HEK293 (cell line): Measurements from ENCODE around the gene AQP6.
A peak's percentile ranks its signal among the peaks of the same experiment; 100 is the strongest.

Experiments
- GLI4 ChIP-seq: fragments of 450-650 bp; formaldehyde crosslinking; IDR thresholded peaks from 2 replicates; pipeline ENCODE4 v1.5.1; 2016; ENCODE audit warnings: missing biosample characterization, missing genetic modification characterization
- KLF1 ChIP-seq: fragments of 450-650 bp; formaldehyde crosslinking; IDR thresholded peaks from 2 replicates; pipeline ENCODE4 v1.5.1; 2016; ENCODE audit warnings: missing biosample characterization, missing genetic modification characterization
- KLF10 ChIP-seq: fragments of 450-650 bp; IDR thresholded peaks from 2 replicates; pipeline ENCODE4 v1.5.1; 2018; ENCODE audit warnings: missing biosample characterization, mild to moderate bottlenecking, missing genetic modification characterization
- OSR2 ChIP-seq: fragments of 450-650 bp; formaldehyde crosslinking; IDR thresholded peaks from 2 replicates; pipeline ENCODE4 v1.5.1; 2016; ENCODE audit warnings: missing biosample characterization, missing genetic modification characterization
- REPIN1 ChIP-seq: fragments of 450-650 bp; formaldehyde crosslinking; IDR thresholded peaks from 2 replicates; pipeline ENCODE4 v1.5.1; 2017; ENCODE audit warnings: missing biosample characterization, missing genetic modification characterization, low read depth
- TRIM28 ChIP-seq: IDR thresholded peaks from 2 replicates; pipeline ENCODE4 v1.6.1; 2011; ENCODE audit warnings: low read length, control low read depth, borderline replicate concordance
- ZBTB1 ChIP-seq: fragments of 450-650 bp; formaldehyde crosslinking; IDR thresholded peaks from 2 replicates; pipeline ENCODE4 v1.5.1; 2016; ENCODE audit warnings: missing biosample characterization, missing genetic modification characterization
- ZNF10 ChIP-seq: fragments of 450-650 bp; formaldehyde crosslinking; IDR thresholded peaks from 2 replicates; pipeline ENCODE4 v1.5.1; 2017; ENCODE audit warnings: missing biosample characterization, missing genetic modification characterization
- ZNF112 ChIP-seq: fragments of 450-650 bp; formaldehyde crosslinking; IDR thresholded peaks from 2 replicates; pipeline ENCODE4 v1.5.0; 2017; ENCODE audit warnings: missing biosample characterization, missing genetic modification characterization
- ZNF138 ChIP-seq: fragments of 450-650 bp; formaldehyde crosslinking; IDR thresholded peaks from 2 replicates; pipeline ENCODE4 v1.5.1; 2016; ENCODE audit warnings: missing biosample characterization, missing genetic modification characterization, borderline replicate concordance
- ZNF157 ChIP-seq: fragments of 450-650 bp; formaldehyde crosslinking; IDR thresholded peaks from 2 replicates; pipeline ENCODE4 v1.5.1; 2016; ENCODE audit warnings: missing biosample characterization, missing genetic modification characterization
- ZNF19 ChIP-seq: fragments of 450-650 bp; formaldehyde crosslinking; IDR thresholded peaks from 2 replicates; pipeline ENCODE4; 2016; ENCODE audit warnings: missing biosample characterization, missing genetic modification characterization, low read depth
- ZNF211 ChIP-seq: fragments of 450-650 bp; formaldehyde crosslinking; IDR thresholded peaks from 2 replicates; pipeline ENCODE4 v1.5.1; 2016; ENCODE audit warnings: low read depth, missing biosample characterization, missing genetic modification characterization
- ZNF221 ChIP-seq: fragments of 450-650 bp; formaldehyde crosslinking; IDR thresholded peaks from 2 replicates; pipeline ENCODE4 v1.5.1; 2017; ENCODE audit warnings: missing biosample characterization, missing genetic modification characterization, borderline replicate concordance
- ZNF266 ChIP-seq: fragments of 450-650 bp; formaldehyde crosslinking; IDR thresholded peaks from 2 replicates; pipeline ENCODE4 v1.5.1; 2016; ENCODE audit warnings: missing biosample characterization, missing genetic modification characterization, low read depth
- ZNF350 ChIP-seq: fragments of 450-650 bp; formaldehyde crosslinking; IDR thresholded peaks from 2 replicates; pipeline ENCODE4 v1.5.0; 2017; ENCODE audit warnings: missing biosample characterization, mild to moderate bottlenecking, missing genetic modification characterization
- ZNF426 ChIP-seq: fragments of 450-650 bp; formaldehyde crosslinking; IDR thresholded peaks from 2 replicates; pipeline ENCODE4 v1.5.1; 2017; ENCODE audit warnings: missing biosample characterization, missing genetic modification characterization, mild to moderate bottlenecking, inconsistent platforms, moderate library complexity
- ZNF585B ChIP-seq: fragments of 450-650 bp; formaldehyde crosslinking; IDR thresholded peaks from 2 replicates; pipeline ENCODE4 v1.5.1; 2016; ENCODE audit warnings: missing biosample characterization, missing genetic modification characterization
- ZNF621 ChIP-seq: fragments of 450-650 bp; formaldehyde crosslinking; IDR thresholded peaks from 2 replicates; pipeline ENCODE4 v1.5.1; 2017; ENCODE audit warnings: missing biosample characterization, missing genetic modification characterization
- ZNF837 ChIP-seq: fragments of 450-650 bp; formaldehyde crosslinking; IDR thresholded peaks from 2 replicates; pipeline ENCODE4 v1.5.1; 2016; ENCODE audit warnings: missing biosample characterization, missing genetic modification characterization
- ZNF843 ChIP-seq: fragments of 450-650 bp; formaldehyde crosslinking; IDR thresholded peaks from 2 replicates; pipeline ENCODE4 v1.5.1; 2016; ENCODE audit warnings: missing biosample characterization, missing genetic modification characterization
- ZXDB ChIP-seq: fragments of 450-650 bp; formaldehyde crosslinking; IDR thresholded peaks from 2 replicates; pipeline ENCODE4 v1.5.1; 2016; ENCODE audit warnings: missing biosample characterization, missing genetic modification characterization
- TF ChIP-seq, protein P1 (sequence below): fragments of 450-650 bp; formaldehyde crosslinking; IDR thresholded peaks from 2 replicates; pipeline ENCODE4 v1.5.1; 2016; ENCODE audit warnings: missing biosample characterization, missing genetic modification characterization
- TF ChIP-seq, protein P2 (sequence below): fragments of 450-650 bp; IDR thresholded peaks from 2 replicates; pipeline ENCODE4 v1.5.1; 2018; ENCODE audit warnings: missing biosample characterization, missing genetic modification characterization
- TF ChIP-seq, protein P3 (sequence below): fragments of 450-650 bp; formaldehyde crosslinking; IDR thresholded peaks from 2 replicates; pipeline ENCODE4 v1.5.1; 2016; ENCODE audit warnings: missing biosample characterization, missing genetic modification characterization
- TF ChIP-seq, protein P4 (sequence below): fragments of 450-650 bp; IDR thresholded peaks from 2 replicates; pipeline ENCODE4 v1.5.1; 2018; ENCODE audit warnings: missing biosample characterization, mild to moderate bottlenecking, missing genetic modification characterization
- TF ChIP-seq, protein P5 (sequence below): fragments of 450-650 bp; formaldehyde crosslinking; IDR thresholded peaks from 2 replicates; pipeline ENCODE4 v1.5.1; 2016; ENCODE audit warnings: missing biosample characterization, missing genetic modification characterization
- TF ChIP-seq, protein P6 (sequence below): fragments of 450-650 bp; formaldehyde crosslinking; IDR thresholded peaks from 2 replicates; pipeline ENCODE4 v1.5.1; 2016; ENCODE audit warnings: missing biosample characterization, missing genetic modification characterization

AQP6 gene

DNA sequence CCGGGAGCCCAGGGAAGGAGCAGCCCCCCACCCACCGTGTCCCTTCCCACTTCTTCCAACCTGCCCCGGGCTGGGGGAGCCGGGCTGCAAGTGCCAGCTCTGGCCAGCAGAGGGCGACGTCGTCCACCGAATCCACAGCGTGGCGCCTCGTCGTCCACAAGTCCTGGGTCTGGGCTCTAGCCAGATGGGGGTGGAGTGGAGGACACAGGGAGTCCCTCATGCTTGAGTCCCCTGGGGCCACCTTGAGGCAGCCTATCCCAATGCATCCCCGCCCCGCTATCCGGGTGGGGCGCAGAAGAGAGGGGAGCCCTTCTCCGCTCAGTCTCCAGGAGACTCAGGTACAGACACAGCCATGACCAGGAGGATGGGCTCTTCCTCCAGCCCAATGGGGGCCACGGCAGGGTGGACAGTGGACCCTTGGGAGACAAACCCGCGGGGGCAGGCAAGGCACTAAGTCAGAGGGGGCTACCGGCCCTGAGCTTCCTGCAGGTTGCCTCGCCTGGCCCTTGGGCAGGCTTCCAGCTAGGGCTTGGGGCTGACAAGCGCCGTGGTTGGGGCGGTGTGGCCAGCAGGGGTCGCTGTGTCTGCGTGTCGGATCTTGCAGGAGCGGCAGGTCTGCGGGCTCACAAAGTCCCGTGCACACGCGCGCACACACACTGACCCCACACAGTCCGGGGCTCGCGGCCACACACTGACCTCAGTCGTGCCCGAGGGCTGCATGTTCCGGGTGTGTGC is 5.5 kb upstream of the AQP6 start (continued):
- TF ChIP-seq, protein P1, sequence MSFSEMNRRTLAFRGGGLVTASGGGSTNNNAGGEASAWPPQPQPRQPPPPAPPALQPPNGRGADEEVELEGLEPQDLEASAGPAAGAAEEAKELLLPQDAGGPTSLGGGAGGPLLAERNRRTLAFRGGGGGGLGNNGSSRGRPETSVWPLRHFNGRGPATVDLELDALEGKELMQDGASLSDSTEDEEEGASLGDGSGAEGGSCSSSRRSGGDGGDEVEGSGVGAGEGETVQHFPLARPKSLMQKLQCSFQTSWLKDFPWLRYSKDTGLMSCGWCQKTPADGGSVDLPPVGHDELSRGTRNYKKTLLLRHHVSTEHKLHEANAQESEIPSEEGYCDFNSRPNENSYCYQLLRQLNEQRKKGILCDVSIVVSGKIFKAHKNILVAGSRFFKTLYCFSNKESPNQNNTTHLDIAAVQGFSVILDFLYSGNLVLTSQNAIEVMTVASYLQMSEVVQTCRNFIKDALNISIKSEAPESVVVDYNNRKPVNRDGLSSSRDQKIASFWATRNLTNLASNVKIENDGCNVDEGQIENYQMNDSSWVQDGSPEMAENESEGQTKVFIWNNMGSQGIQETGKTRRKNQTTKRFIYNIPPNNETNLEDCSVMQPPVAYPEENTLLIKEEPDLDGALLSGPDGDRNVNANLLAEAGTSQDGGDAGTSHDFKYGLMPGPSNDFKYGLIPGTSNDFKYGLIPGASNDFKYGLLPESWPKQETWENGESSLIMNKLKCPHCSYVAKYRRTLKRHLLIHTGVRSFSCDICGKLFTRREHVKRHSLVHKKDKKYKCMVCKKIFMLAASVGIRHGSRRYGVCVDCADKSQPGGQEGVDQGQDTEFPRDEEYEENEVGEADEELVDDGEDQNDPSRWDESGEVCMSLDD (tag by site-specific recombination): peak; percentile 92
- TF ChIP-seq, protein P2, sequence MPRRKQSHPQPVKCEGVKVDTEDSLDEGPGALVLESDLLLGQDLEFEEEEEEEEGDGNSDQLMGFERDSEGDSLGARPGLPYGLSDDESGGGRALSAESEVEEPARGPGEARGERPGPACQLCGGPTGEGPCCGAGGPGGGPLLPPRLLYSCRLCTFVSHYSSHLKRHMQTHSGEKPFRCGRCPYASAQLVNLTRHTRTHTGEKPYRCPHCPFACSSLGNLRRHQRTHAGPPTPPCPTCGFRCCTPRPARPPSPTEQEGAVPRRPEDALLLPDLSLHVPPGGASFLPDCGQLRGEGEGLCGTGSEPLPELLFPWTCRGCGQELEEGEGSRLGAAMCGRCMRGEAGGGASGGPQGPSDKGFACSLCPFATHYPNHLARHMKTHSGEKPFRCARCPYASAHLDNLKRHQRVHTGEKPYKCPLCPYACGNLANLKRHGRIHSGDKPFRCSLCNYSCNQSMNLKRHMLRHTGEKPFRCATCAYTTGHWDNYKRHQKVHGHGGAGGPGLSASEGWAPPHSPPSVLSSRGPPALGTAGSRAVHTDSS: no peak
- TF ChIP-seq ZNF350 (tag by site-specific recombination): no peak
- TF ChIP-seq ZNF211 (tag by site-specific recombination): no peak
- TF ChIP-seq ZXDB (tag by site-specific recombination): peak; percentile 59; the same call in 1 of the 2 replicates
- no peak for TF ChIP-seq ZNF138 (tag by site-specific recombination)
- peak; percentile 38; the same call in 1 of the 2 replicates for TF ChIP-seq ZNF843 (tag by site-specific recombination)
- TF ChIP-seq KLF1 (tag by site-specific recombination): peak; percentile 94
- no peak for TF ChIP-seq REPIN1 (tag by site-specific recombination)
- TF ChIP-seq ZNF837 (tag by site-specific recombination): no peak
- TF ChIP-seq ZNF621 (tag by site-specific recombination): no peak
- TF ChIP-seq ZNF10: no peak
- TF ChIP-seq, protein P3, sequence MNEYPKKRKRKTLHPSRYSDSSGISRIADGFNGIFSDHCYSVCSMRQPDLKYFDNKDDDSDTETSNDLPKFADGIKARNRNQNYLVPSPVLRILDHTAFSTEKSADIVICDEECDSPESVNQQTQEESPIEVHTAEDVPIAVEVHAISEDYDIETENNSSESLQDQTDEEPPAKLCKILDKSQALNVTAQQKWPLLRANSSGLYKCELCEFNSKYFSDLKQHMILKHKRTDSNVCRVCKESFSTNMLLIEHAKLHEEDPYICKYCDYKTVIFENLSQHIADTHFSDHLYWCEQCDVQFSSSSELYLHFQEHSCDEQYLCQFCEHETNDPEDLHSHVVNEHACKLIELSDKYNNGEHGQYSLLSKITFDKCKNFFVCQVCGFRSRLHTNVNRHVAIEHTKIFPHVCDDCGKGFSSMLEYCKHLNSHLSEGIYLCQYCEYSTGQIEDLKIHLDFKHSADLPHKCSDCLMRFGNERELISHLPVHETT (tag by site-specific recombination): 0 out of 2 replicates have a peak, but pooled peaks have one; percentile 44
- no peak for TF ChIP-seq ZNF426 (tag by site-specific recombination)
- peak; percentile 43; the same call in 1 of the 2 replicates for TF ChIP-seq TRIM28
- peak; percentile 66 for TF ChIP-seq OSR2 (tag by site-specific recombination)
- no peak for TF ChIP-seq KLF10
- TF ChIP-seq ZNF585B (tag by site-specific recombination): no peak
- TF ChIP-seq GLI4 (tag by site-specific recombination): no peak
- TF ChIP-seq, protein P4, sequence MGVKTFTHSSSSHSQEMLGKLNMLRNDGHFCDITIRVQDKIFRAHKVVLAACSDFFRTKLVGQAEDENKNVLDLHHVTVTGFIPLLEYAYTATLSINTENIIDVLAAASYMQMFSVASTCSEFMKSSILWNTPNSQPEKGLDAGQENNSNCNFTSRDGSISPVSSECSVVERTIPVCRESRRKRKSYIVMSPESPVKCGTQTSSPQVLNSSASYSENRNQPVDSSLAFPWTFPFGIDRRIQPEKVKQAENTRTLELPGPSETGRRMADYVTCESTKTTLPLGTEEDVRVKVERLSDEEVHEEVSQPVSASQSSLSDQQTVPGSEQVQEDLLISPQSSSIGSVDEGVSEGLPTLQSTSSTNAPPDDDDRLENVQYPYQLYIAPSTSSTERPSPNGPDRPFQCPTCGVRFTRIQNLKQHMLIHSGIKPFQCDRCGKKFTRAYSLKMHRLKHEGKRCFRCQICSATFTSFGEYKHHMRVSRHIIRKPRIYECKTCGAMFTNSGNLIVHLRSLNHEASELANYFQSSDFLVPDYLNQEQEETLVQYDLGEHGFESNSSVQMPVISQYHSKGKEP: no peak
- TF ChIP-seq ZNF157 (tag by site-specific recombination): no peak
- TF ChIP-seq, protein P5, sequence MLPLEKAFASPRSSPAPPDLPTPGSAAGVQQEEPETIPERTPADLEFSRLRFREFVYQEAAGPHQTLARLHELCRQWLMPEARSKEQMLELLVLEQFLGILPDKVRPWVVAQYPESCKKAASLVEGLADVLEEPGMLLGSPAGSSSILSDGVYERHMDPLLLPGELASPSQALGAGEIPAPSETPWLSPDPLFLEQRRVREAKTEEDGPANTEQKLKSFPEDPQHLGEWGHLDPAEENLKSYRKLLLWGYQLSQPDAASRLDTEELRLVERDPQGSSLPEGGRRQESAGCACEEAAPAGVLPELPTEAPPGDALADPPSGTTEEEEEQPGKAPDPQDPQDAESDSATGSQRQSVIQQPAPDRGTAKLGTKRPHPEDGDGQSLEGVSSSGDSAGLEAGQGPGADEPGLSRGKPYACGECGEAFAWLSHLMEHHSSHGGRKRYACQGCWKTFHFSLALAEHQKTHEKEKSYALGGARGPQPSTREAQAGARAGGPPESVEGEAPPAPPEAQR (tag by site-specific recombination): no peak
- TF ChIP-seq ZNF112 (tag by site-specific recombination): no peak
- TF ChIP-seq ZNF19 (tag by site-specific recombination): no peak
- TF ChIP-seq ZNF266 (tag by site-specific recombination): no peak
- TF ChIP-seq, protein P6, sequence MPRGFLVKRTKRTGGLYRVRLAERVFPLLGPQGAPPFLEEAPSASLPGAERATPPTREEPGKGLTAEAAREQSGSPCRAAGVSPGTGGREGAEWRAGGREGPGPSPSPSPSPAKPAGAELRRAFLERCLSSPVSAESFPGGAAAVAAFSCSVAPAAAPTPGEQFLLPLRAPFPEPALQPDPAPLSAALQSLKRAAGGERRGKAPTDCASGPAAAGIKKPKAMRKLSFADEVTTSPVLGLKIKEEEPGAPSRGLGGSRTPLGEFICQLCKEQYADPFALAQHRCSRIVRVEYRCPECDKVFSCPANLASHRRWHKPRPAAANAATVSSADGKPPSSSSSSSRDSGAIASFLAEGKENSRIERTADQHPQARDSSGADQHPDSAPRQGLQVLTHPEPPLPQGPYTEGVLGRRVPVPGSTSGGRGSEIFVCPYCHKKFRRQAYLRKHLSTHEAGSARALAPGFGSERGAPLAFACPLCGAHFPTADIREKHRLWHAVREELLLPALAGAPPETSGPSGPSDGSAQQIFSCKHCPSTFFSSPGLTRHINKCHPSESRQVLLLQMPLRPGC (tag by site-specific recombination): no peak; the same call in 1 of the 2 replicates
- TF ChIP-seq ZNF221 (tag by site-specific recombination): no peak
- no peak; the same call in 1 of the 2 replicates for TF ChIP-seq ZBTB1
